IMR-90 (cell line): ENCODE data around the gene PHB1. TPM values are rescaled to one million over a fixed set of nuclear protein-coding genes. Genes with fewer than 3 reads are reported as not detected.

ENCODE experiments used
- ATAC-seq: fragments of 200-7000 bp; cut with Tn5 transposase; 2 replicates; pipeline ENCODE4 v1.9.1; 2020; ENCODE audit warnings: low read depth, mild to moderate bottlenecking, moderate library complexity
- BruUV-seq: library from RNA; stranded (reverse); fragments of 400-500 nt; replicated peaks from 2 replicates; lab custom pipeline; 2021; lab: Mats Ljungman, UMichigan
- CTCF ChIA-PET: fragments of 300-600 bp; formaldehyde crosslinking; extraction: SDS; loops from one replicate; lab custom pipeline; 2021; ENCODE audit warnings: antibody characterized with exemption; lab: Yijun Ruan, JAX
- POLR2A ChIA-PET: fragments of 300-600 bp; sonication (Branson Sonifier 250); formaldehyde crosslinking; loops from one replicate; lab custom pipeline; 2022; ENCODE audit warnings: antibody characterized with exemption; ENCODE audit not compliant: unreplicated experiment; lab: Charles Lee
- DNase-seq: peaks from one replicate; pipeline ENCODE4 v3.0.0; 2013
- H2AFZ ChIP-seq: replicated peaks from 2 replicates; pipeline ENCODE3; 2013; ENCODE audit warnings: low read length, mild to moderate bottlenecking; ENCODE audit not compliant: poor library complexity
- H2AK5ac ChIP-seq: 2 replicates; pipeline ENCODE4 v1.6.1; 2013; ENCODE audit warnings: low read depth, low read length, inconsistent platforms
- H2AK9ac ChIP-seq: replicated peaks from 2 replicates; pipeline ENCODE3; 2013; ENCODE audit warnings: mild to moderate bottlenecking, low read depth, low read length, moderate library complexity; ENCODE audit not compliant: poor library complexity
- H2BK120ac ChIP-seq: 2 replicates; pipeline ENCODE4 v1.6.1; 2013; ENCODE audit warnings: low read depth, low read length, inconsistent platforms
- H2BK15ac ChIP-seq: 3 replicates; pipeline ENCODE4 v1.6.1; 2013; ENCODE audit warnings: low read depth, low read length, inconsistent platforms
- H2BK20ac ChIP-seq: 2 replicates; pipeline ENCODE4 v1.6.1; 2013; ENCODE audit warnings: low read depth, mild to moderate bottlenecking, inconsistent platforms, low read length, moderate library complexity
- H2BK5ac ChIP-seq: 2 replicates; pipeline ENCODE4 v1.6.1; 2013; ENCODE audit warnings: mild to moderate bottlenecking, low read depth, low read length, inconsistent platforms; ENCODE audit not compliant: poor library complexity, severe bottlenecking
- H3K14ac ChIP-seq: replicated peaks from 2 replicates; pipeline ENCODE4 v1.6.1; 2013; ENCODE audit warnings: low read depth, low read length, inconsistent platforms
- H3K18ac ChIP-seq: 2 replicates; pipeline ENCODE4 v1.6.1; 2013; ENCODE audit warnings: low read depth, low read length, control low read depth
- H3K23ac ChIP-seq: 2 replicates; pipeline ENCODE4 v1.6.1; 2013; ENCODE audit warnings: low read depth, low read length, inconsistent platforms
- H3K27ac ChIP-seq: 2 replicates; pipeline ENCODE4 v1.5.1; 2013; ENCODE audit warnings: mild to moderate bottlenecking, control low read depth, low read length; ENCODE audit not compliant: insufficient read depth
- H3K27me3 ChIP-seq: 2 replicates; pipeline ENCODE4 v1.6.1; 2013; ENCODE audit warnings: low read length; ENCODE audit not compliant: control insufficient read depth, insufficient read depth
- H3K36me3 ChIP-seq: 2 replicates; pipeline ENCODE4 v1.6.1; 2013; ENCODE audit warnings: low read length, mixed read lengths; ENCODE audit not compliant: control insufficient read depth, insufficient read depth
- H3K4ac ChIP-seq: 2 replicates; pipeline ENCODE4 v1.6.1; 2013; ENCODE audit warnings: low read depth, low read length, inconsistent platforms
- H3K4me1 ChIP-seq: 2 replicates; pipeline ENCODE4 v1.6.1; 2013; ENCODE audit warnings: low read length, mixed read lengths; ENCODE audit not compliant: control insufficient read depth, insufficient read depth
- H3K4me2 ChIP-seq: 2 replicates; pipeline ENCODE4 v1.6.1; 2013; ENCODE audit warnings: low read depth, mild to moderate bottlenecking, control low read depth, low read length, moderate library complexity
- H3K4me3 ChIP-seq: 2 replicates; pipeline ENCODE4 v1.5.1; 2013; ENCODE audit warnings: low read depth, mild to moderate bottlenecking, control low read depth, low read length, moderate library complexity; ENCODE audit not compliant: insufficient read depth
- H3K56ac ChIP-seq: 2 replicates; pipeline ENCODE4 v1.6.1; 2013; ENCODE audit warnings: low read length, inconsistent platforms; ENCODE audit not compliant: insufficient read depth; ENCODE audit errors: extremely low read depth
- H3K79me1 ChIP-seq, 2 experiments: 2 replicates each; pipeline ENCODE4 v1.6.1; 2013; ENCODE audit warnings: low read length in 2 of 2, inconsistent platforms in 1 of 2, low read depth in 1 of 2
- H3K9ac ChIP-seq: 2 replicates; pipeline ENCODE4 v1.6.1; 2013; ENCODE audit warnings: low read depth, low read length, control low read depth
- H3K9me1 ChIP-seq: 2 replicates; pipeline ENCODE4 v1.6.1; 2013; ENCODE audit warnings: low read length, inconsistent platforms; ENCODE audit not compliant: insufficient read depth
- H3K9me3 ChIP-seq: 2 replicates; pipeline ENCODE4 v1.6.1; 2013; ENCODE audit warnings: low read length; ENCODE audit not compliant: control insufficient read depth, insufficient read depth
- H4K20me1 ChIP-seq: 2 replicates; pipeline ENCODE4 v1.6.1; 2013; ENCODE audit warnings: low read length, inconsistent platforms; ENCODE audit not compliant: insufficient read depth
- H4K5ac ChIP-seq: 2 replicates; pipeline ENCODE4 v1.6.1; 2013; ENCODE audit warnings: mild to moderate bottlenecking, low read depth, low read length, control low read depth
- H4K8ac ChIP-seq, 2 experiments: 2 replicates each; pipeline ENCODE4 v1.6.1; 2013; ENCODE audit warnings: low read depth in 2 of 2, low read length in 2 of 2, control low read depth in 1 of 2, inconsistent platforms in 1 of 2
- H4K91ac ChIP-seq: 2 replicates; pipeline ENCODE4 v1.6.1; 2013; ENCODE audit warnings: low read depth, low read length, inconsistent platforms; ENCODE audit not compliant: insufficient read depth
- BHLHE40 ChIP-seq: fragments of 150-350 bp; IDR thresholded peaks from 2 replicates; pipeline ENCODE4 v1.6.1; 2016; ENCODE audit warnings: mild to moderate bottlenecking, low read depth, low read length
- FOS ChIP-seq: fragments of 150-350 bp; IDR thresholded peaks from 2 replicates; pipeline ENCODE4 v1.6.1; 2016; ENCODE audit warnings: low read depth, low read length
- MAFK ChIP-seq: IDR thresholded peaks from 2 replicates; pipeline ENCODE4 v1.6.1; 2012; ENCODE audit warnings: low read depth, low read length, improper control_type of control experiment
- MXI1 ChIP-seq: IDR thresholded peaks from 2 replicates; pipeline ENCODE4 v1.6.1; 2012; ENCODE audit warnings: low read depth, mild to moderate bottlenecking, low read length, moderate library complexity, borderline replicate concordance
- POLR2A ChIP-seq: IDR thresholded peaks from 2 replicates; pipeline ENCODE4 v1.6.1; 2012; ENCODE audit warnings: mild to moderate bottlenecking, low read depth, low read length
- WGBS, 2 experiments: methylation state at CpG; one replicate each; pipeline versions ENCODE4 v1.1.5 to v1.1.7; 2013; ENCODE audit warnings: missing lambda C conversion rate in 2 of 2; ENCODE audit not compliant: insufficient read length in 1 of 2; ENCODE audit errors: extremely low coverage in 2 of 2; 5-methylcytosine and 5-hydroxymethylcytosine counted together
- dilution Hi-C: fragments of 300-500 bp; cut with HindIII; formaldehyde crosslinking; loops from one replicate; pipeline ENCODE4 v1.14.3; 2018; ENCODE audit warnings: low sequenced_read_pairs; ENCODE audit not compliant: unreplicated experiment
- in situ Hi-C: fragments of 300-500 bp; cut with MboI; formaldehyde crosslinking; loops from 3 replicates; pipeline ENCODE4 v1.14.3; 2019; ENCODE audit warnings: low sequenced_read_pairs, inconsistent platforms, mixed read lengths
- intact Hi-C: fragments of 100-400 bp; cut with micrococcal nuclease; formaldehyde crosslinking; loops from 2 replicates; pipeline ENCODE4 v1.10.0; 2022
- polyA plus RNA-seq, 3 experiments: library from polyadenylated mRNA; depleted of rRNA; stranded (reverse); fragments of >200 nt; gene quantifications; 2 replicates each; pipeline ENCODE4 v1.2.3, GENCODE V29; 2012; ENCODE audit warnings: low replicate concordance in 1 of 3
- total RNA-seq: library from RNA; depleted of rRNA; stranded (reverse); fragments of >200 nt; gene quantifications from 2 replicates; pipeline ENCODE4 v1.2.3, GENCODE V29; 2012

PHB1 gene
- total and polyA plus RNA-seq, 2 of the 4 experiments (the other 2 are of a cell fraction), result 283 to 294 TPM

- WGBS, 2 experiments, result 0% methylated on average over 14 of the region's 52 CpGs; no CpG with 5 or more reads in 1 of the 2 experiments
- ChIA-PET POLR2A (no interaction called here), CTCF (no interaction called here)
- Histone ChIP-seq H3K9ac (peak overlapping the region; percentile 82), H3K79me1 (peaks cover 18 to 41% of the 10 kb centered on the region in 2 experiments), H3K27ac (peak overlapping the region; percentile 57), H3K14ac (peak overlapping the region; percentile 91), H2BK15ac (no peak overlapping the region; the same call in 2 of the 3 replicates), H3K18ac (peak overlapping the region; percentile 6), H2AK5ac (peak overlapping the region; percentile 16), H2AK9ac (peak overlapping the region; percentile 96), H3K56ac (peak overlapping the region; percentile 59; the same call in 1 of the 2 replicates), H3K4me1 (peaks cover 6% of the 10 kb centered on the region; the same call in 1 of the 2 replicates), H3K4me2 (peak overlapping the region; percentile 93), H3K4ac (peak overlapping the region; percentile 78), H3K36me3 (no peaks in the 10 kb centered on the region), H3K23ac (peak overlapping the region; percentile 97), H3K9me3 (no peaks in the 10 kb centered on the region), H2AFZ (peak overlapping the region; percentile 89), H4K91ac (peak overlapping the region; percentile 5; the same call in 1 of the 2 replicates), H4K20me1 (peaks cover 42% of the 10 kb centered on the region), H2BK120ac (peak overlapping the region; percentile 57; the same call in 1 of the 2 replicates), H2BK5ac (peak overlapping the region; percentile 55), H3K4me3 (peak overlapping the region; percentile 80), H2BK20ac (peak overlapping the region; percentile 22; the same call in 1 of the 2 replicates), H4K8ac (peak overlapping the region; percentile 3 to 62; a peak in 3 of 4 replicates), H3K9me1 (peaks cover 5% of the 10 kb centered on the region; the same call in 1 of the 2 replicates), H3K27me3 (no peaks in the 10 kb centered on the region), H4K5ac (0 out of 2 replicates have a peak overlapping the region, but pooled peaks have one; percentile 16)
- no peak for DNase-seq
- no TSS peak for BruUV-seq
- TF ChIP-seq BHLHE40, result no peak
- no peak for TF ChIP-seq POLR2A
- no peak for TF ChIP-seq MAFK
- 0 out of 2 replicates have a peak, but pooled peaks have one; percentile 6 for TF ChIP-seq MXI1
- no peak for TF ChIP-seq FOS
- in situ Hi-C loops, result no loop called here
- dilution Hi-C loops, result no loop called here
- intact Hi-C loops, result loop anchor here (5.0 kb wide), 1 partner anchor 36 kb away; no protein-coding TSS in a partner anchor
- ATAC-seq, result peak; percentile 56
Measured at GRCh38 chr17:49361129-49361901, 53.4 kb downstream of the PHB1 start.
